WTC11 (cell line): ENCODE measurements around the gene MAN2B1. TPM values are rescaled to one million over a fixed set of nuclear protein-coding genes. Genes with fewer than 3 reads are reported as not detected.

ENCODE experiments used
- ATAC-seq: fragments of 200-7000 bp; cut with Tn5 transposase; 2 replicates; pipeline ENCODE4 v1.10.0; 2021; ENCODE audit warnings: mild to moderate bottlenecking, moderate library complexity
- CTCF ChIA-PET: fragments of 300-600 bp; sonication (Branson Sonifier 250); formaldehyde crosslinking; loops from one replicate; lab custom pipeline; 2021; ENCODE audit warnings: antibody characterized with exemption; lab: Charles Lee
- POLR2A ChIA-PET: fragments of 350-600 bp; sonication (Branson Sonifier 250); formaldehyde crosslinking; loops from one replicate; lab custom pipeline; 2021; ENCODE audit warnings: antibody characterized with exemption; lab: Charles Lee
- DNase-seq: peaks from one replicate; pipeline ENCODE4 v3.0.0; 2021; ENCODE audit warnings: low spot score
- H3K27ac Mint-ChIP-seq: 2 replicates; pipeline ENCODE4 v1.8.0; 2021; ENCODE audit warnings: mixed read lengths
- H3K27me3 Mint-ChIP-seq: 2 replicates; pipeline ENCODE4 v1.8.0; 2021; ENCODE audit warnings: low read depth, mild to moderate bottlenecking, moderate library complexity, mixed read lengths
- H3K36me3 Mint-ChIP-seq: 2 replicates; pipeline ENCODE4 v1.8.0; 2021; ENCODE audit warnings: mixed read lengths
- H3K4me1 Mint-ChIP-seq: 2 replicates; pipeline ENCODE4 v1.8.0; 2022; ENCODE audit warnings: mixed read lengths
- H3K4me3 Mint-ChIP-seq: 2 replicates; pipeline ENCODE4 v1.8.0; 2021; ENCODE audit warnings: mild to moderate bottlenecking, moderate library complexity, mixed read lengths
- H3K9me3 Mint-ChIP-seq: 2 replicates; pipeline ENCODE4 v1.8.0; 2021; ENCODE audit warnings: mixed read lengths
- CREM ChIP-seq: sonication (generic); formaldehyde crosslinking; IDR thresholded peaks from 2 replicates; pipeline ENCODE4 v1.8.1; 2022; ENCODE audit warnings: mild to moderate bottlenecking, missing genetic modification reagents, moderate library complexity
- E2F4 ChIP-seq: sonication (generic); formaldehyde crosslinking; IDR thresholded peaks from 2 replicates; pipeline ENCODE4 v1.8.1; 2022; ENCODE audit warnings: low read depth, mild to moderate bottlenecking, moderate library complexity, missing genetic modification reagents, borderline replicate concordance
- ELF4 ChIP-seq: sonication (generic); formaldehyde crosslinking; IDR thresholded peaks from 2 replicates; pipeline ENCODE4 v1.8.1; 2022; ENCODE audit warnings: low read depth, mild to moderate bottlenecking, moderate library complexity, missing genetic modification reagents
- EMX1 ChIP-seq: fragments of 250-450 bp; sonication (Bioruptor Pico); IDR thresholded peaks from 2 replicates; pipeline ENCODE4 v1.8.0; 2021; ENCODE audit warnings: mild to moderate bottlenecking
- FOXJ3 ChIP-seq: sonication (generic); formaldehyde crosslinking; IDR thresholded peaks from 2 replicates; pipeline ENCODE4 v1.9.0; 2021; ENCODE audit warnings: missing genetic modification reagents, mild to moderate bottlenecking, borderline replicate concordance
- FOXP1 ChIP-seq: sonication (generic); formaldehyde crosslinking; IDR thresholded peaks from 2 replicates; pipeline ENCODE4 v1.8.0; 2022; ENCODE audit warnings: missing genetic modification reagents, mild to moderate bottlenecking, moderate library complexity, borderline replicate concordance
- GRHL2 ChIP-seq: fragments of 250-450 bp; sonication (Bioruptor Pico); IDR thresholded peaks from 2 replicates; pipeline ENCODE4 v1.8.0; 2022; ENCODE audit warnings: mild to moderate bottlenecking, moderate library complexity; ENCODE audit not compliant: insufficient replicate concordance, severe bottlenecking
- JAZF1 ChIP-seq: fragments of 250-450 bp; sonication (Bioruptor Pico); IDR thresholded peaks from 2 replicates; pipeline ENCODE4 v1.9.0; 2021; ENCODE audit warnings: moderate library complexity, mild to moderate bottlenecking, inconsistent platforms
- MLX ChIP-seq: sonication (generic); formaldehyde crosslinking; IDR thresholded peaks from 2 replicates; pipeline ENCODE4 v1.8.1; 2023; ENCODE audit warnings: mild to moderate bottlenecking, missing genetic modification reagents, moderate library complexity
- NR3C1 ChIP-seq: sonication (generic); formaldehyde crosslinking; conservative IDR thresholded peaks from 2 replicates; pipeline ENCODE4 v1.8.1; 2023; ENCODE audit warnings: low read depth, mild to moderate bottlenecking, missing genetic modification reagents
- PRRX2 ChIP-seq: fragments of 250-450 bp; sonication (Bioruptor Pico); IDR thresholded peaks from 2 replicates; pipeline ENCODE4 v1.8.0; 2021; ENCODE audit warnings: mild to moderate bottlenecking
- SOX15 ChIP-seq: fragments of 250-450 bp; sonication (Bioruptor Pico); IDR thresholded peaks from 2 replicates; pipeline ENCODE4 v1.9.0; 2021; ENCODE audit warnings: mild to moderate bottlenecking
- TCF7 ChIP-seq: sonication (generic); formaldehyde crosslinking; IDR thresholded peaks from 2 replicates; pipeline ENCODE4 v1.8.0; 2022; ENCODE audit warnings: mild to moderate bottlenecking, low read depth, missing genetic modification reagents, moderate library complexity
- TEAD4 ChIP-seq: sonication (generic); formaldehyde crosslinking; IDR thresholded peaks from 2 replicates; pipeline ENCODE4 v1.8.0; 2022; ENCODE audit warnings: mild to moderate bottlenecking, missing genetic modification reagents
- TP53 ChIP-seq: sonication (generic); formaldehyde crosslinking; IDR thresholded peaks from 2 replicates; pipeline ENCODE4 v1.8.1; 2023; ENCODE audit warnings: mild to moderate bottlenecking, missing genetic modification reagents
- USF2 ChIP-seq: sonication (generic); formaldehyde crosslinking; IDR thresholded peaks from 2 replicates; pipeline ENCODE4 v1.8.1; 2023; ENCODE audit warnings: mild to moderate bottlenecking, missing genetic modification reagents, moderate library complexity
- ZBTB21 ChIP-seq: sonication (generic); formaldehyde crosslinking; IDR thresholded peaks from 2 replicates; pipeline ENCODE4 v1.8.1; 2023; ENCODE audit warnings: mild to moderate bottlenecking, missing genetic modification reagents, borderline replicate concordance
- ZNF219 ChIP-seq: sonication (generic); formaldehyde crosslinking; IDR thresholded peaks from 2 replicates; pipeline ENCODE4 v1.8.0; 2023; ENCODE audit warnings: missing genetic modification reagents, mild to moderate bottlenecking, borderline replicate concordance
- ZNF671 ChIP-seq: fragments of 250-450 bp; sonication (Bioruptor Pico); IDR thresholded peaks from 2 replicates; pipeline ENCODE4 v1.8.0; 2021; ENCODE audit warnings: mild to moderate bottlenecking
- total RNA-seq: library from RNA; stranded (reverse); gene quantifications from 3 replicates; pipeline ENCODE4 v1.2.3, GENCODE V29; 2021
- TF ChIP-seq, protein P1 (sequence below): sonication (generic); formaldehyde crosslinking; IDR thresholded peaks from 2 replicates; pipeline ENCODE4 v1.8.0; 2023; ENCODE audit warnings: missing genetic modification reagents
- TF ChIP-seq, protein P2 (sequence below): fragments of 200-600 bp; IDR thresholded peaks from 2 replicates; pipeline ENCODE4 v1.8.0; 2022; ENCODE audit warnings: antibody characterized with exemption
- TF ChIP-seq, protein P3 (sequence below): fragments of 250-450 bp; sonication (Bioruptor Pico); IDR thresholded peaks from 2 replicates; pipeline ENCODE4 v1.9.0; 2021; ENCODE audit warnings: mild to moderate bottlenecking
- TF ChIP-seq, protein P4 (sequence below): fragments of 250-450 bp; sonication (Bioruptor Pico); IDR thresholded peaks from 2 replicates; pipeline ENCODE4 v1.9.0; 2021; ENCODE audit warnings: mild to moderate bottlenecking
- TF ChIP-seq, protein P5 (sequence below): sonication (generic); formaldehyde crosslinking; IDR thresholded peaks from 2 replicates; pipeline ENCODE4 v1.8.0; 2022; ENCODE audit warnings: mild to moderate bottlenecking, missing genetic modification reagents
- TF ChIP-seq, protein P6 (sequence below): sonication (generic); formaldehyde crosslinking; IDR thresholded peaks from 2 replicates; pipeline ENCODE4 v1.8.0; 2022; ENCODE audit warnings: mild to moderate bottlenecking, missing genetic modification reagents

MAN2B1 gene
- total RNA-seq, 1 experiment from 2014 or later = 73.4 TPM

DNA sequence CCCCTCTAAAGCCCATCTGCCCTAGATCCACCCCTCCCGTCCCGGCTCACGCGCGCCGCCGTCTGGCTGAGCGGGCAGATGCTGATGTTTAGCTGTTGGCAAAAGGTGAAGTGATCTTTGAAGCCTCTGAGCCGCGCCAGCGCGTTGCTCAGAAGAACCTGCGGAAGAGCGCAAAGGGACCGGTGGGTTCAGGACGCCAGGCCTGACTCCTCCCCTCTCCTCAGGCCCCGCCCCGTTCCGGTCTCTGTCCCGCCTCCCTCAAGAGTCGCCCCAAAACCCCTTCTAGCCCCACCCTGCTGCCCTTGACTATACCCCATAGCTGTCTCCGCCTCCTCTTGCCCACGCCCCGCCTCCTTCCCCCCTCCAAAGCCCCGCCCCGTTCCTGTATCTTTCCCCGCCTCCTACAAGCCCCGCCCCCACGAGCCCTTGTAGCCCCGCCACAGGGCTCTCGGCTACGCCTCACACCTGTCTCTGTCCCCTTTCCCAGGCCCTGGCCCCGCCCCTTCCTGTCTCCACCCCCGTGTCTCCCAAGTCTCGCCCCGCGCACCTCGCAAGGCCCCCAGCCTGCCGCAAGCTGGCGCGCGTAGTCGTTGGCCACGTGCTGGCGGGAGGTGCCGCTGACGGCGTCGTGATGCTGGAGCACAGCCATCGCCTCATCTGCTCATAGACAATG is 9.5 kb downstream of the MAN2B1 start:
- Mint-ChIP-seq H3K4me3 (peak overlapping the region; percentile 56), H3K27ac (peak overlapping the region; percentile 86), H3K9me3 (no peaks in the 10 kb centered on the region), H3K4me1 (peaks cover 6% of the 10 kb centered on the region), H3K27me3 (no peaks in the 10 kb centered on the region), H3K36me3 (peaks cover 37% of the 10 kb centered on the region)
- ChIA-PET POLR2A (interaction anchor here (0.6 to 1.1 kb wide), 4 partner anchors 14 to 277 kb away, joined by 3 to 4 read pairs (median 3); no protein-coding TSS in a partner anchor), CTCF (interaction anchor here (0.6 to 3.4 kb wide), 25 partner anchors 10 to 292 kb away, joined by 3 to 38 read pairs (median 4); partner anchors contain the start of genes DHPS, MAN2B1, WDR83 and ZNF442)
- ATAC-seq = peak; percentile 98
- peak; percentile 98 for DNase-seq
- TF ChIP-seq FOXJ3 (no peak), CREM (CRISPR knock-in tag) (no peak), EMX1 (CRISPR knock-in tag) (no peak), ZNF671 (no peak), MLX (CRISPR knock-in tag) (no peak), GRHL2 (no peak), FOXP1 (CRISPR knock-in tag) (0 out of 2 replicates have a peak, but pooled peaks have one; percentile 43), TEAD4 (CRISPR knock-in tag) (no peak), SOX15 (no peak), E2F4 (no peak), USF2 (CRISPR knock-in tag) (peak; percentile 47; the same call in 1 of the 2 replicates), JAZF1 (CRISPR knock-in tag) (no peak), ELF4 (CRISPR knock-in tag) (no peak), PRRX2 (CRISPR knock-in tag) (no peak), TCF7 (CRISPR knock-in tag) (no peak), ZBTB21 (CRISPR knock-in tag) (0 out of 2 replicates have a peak, but pooled peaks have one; percentile 33), ZNF219 (CRISPR knock-in tag) (no peak), NR3C1 (0 out of 2 replicates have a peak, but pooled peaks have one; percentile 31), TP53 (CRISPR knock-in tag) (0 out of 2 replicates have a peak, but pooled peaks have one; percentile 54)
- TF ChIP-seq, protein P1, sequence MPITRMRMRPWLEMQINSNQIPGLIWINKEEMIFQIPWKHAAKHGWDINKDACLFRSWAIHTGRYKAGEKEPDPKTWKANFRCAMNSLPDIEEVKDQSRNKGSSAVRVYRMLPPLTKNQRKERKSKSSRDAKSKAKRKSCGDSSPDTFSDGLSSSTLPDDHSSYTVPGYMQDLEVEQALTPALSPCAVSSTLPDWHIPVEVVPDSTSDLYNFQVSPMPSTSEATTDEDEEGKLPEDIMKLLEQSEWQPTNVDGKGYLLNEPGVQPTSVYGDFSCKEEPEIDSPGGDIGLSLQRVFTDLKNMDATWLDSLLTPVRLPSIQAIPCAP (CRISPR knock-in tag) = peak; percentile 60; the same call in 1 of the 2 replicates
- TF ChIP-seq, protein P2, sequence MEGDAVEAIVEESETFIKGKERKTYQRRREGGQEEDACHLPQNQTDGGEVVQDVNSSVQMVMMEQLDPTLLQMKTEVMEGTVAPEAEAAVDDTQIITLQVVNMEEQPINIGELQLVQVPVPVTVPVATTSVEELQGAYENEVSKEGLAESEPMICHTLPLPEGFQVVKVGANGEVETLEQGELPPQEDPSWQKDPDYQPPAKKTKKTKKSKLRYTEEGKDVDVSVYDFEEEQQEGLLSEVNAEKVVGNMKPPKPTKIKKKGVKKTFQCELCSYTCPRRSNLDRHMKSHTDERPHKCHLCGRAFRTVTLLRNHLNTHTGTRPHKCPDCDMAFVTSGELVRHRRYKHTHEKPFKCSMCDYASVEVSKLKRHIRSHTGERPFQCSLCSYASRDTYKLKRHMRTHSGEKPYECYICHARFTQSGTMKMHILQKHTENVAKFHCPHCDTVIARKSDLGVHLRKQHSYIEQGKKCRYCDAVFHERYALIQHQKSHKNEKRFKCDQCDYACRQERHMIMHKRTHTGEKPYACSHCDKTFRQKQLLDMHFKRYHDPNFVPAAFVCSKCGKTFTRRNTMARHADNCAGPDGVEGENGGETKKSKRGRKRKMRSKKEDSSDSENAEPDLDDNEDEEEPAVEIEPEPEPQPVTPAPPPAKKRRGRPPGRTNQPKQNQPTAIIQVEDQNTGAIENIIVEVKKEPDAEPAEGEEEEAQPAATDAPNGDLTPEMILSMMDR = peak; percentile 18; the same call in 1 of the 2 replicates
- TF ChIP-seq, protein P3, sequence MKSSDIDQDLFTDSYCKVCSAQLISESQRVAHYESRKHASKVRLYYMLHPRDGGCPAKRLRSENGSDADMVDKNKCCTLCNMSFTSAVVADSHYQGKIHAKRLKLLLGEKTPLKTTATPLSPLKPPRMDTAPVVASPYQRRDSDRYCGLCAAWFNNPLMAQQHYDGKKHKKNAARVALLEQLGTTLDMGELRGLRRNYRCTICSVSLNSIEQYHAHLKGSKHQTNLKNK (CRISPR knock-in tag) = no peak
- TF ChIP-seq, protein P4, sequence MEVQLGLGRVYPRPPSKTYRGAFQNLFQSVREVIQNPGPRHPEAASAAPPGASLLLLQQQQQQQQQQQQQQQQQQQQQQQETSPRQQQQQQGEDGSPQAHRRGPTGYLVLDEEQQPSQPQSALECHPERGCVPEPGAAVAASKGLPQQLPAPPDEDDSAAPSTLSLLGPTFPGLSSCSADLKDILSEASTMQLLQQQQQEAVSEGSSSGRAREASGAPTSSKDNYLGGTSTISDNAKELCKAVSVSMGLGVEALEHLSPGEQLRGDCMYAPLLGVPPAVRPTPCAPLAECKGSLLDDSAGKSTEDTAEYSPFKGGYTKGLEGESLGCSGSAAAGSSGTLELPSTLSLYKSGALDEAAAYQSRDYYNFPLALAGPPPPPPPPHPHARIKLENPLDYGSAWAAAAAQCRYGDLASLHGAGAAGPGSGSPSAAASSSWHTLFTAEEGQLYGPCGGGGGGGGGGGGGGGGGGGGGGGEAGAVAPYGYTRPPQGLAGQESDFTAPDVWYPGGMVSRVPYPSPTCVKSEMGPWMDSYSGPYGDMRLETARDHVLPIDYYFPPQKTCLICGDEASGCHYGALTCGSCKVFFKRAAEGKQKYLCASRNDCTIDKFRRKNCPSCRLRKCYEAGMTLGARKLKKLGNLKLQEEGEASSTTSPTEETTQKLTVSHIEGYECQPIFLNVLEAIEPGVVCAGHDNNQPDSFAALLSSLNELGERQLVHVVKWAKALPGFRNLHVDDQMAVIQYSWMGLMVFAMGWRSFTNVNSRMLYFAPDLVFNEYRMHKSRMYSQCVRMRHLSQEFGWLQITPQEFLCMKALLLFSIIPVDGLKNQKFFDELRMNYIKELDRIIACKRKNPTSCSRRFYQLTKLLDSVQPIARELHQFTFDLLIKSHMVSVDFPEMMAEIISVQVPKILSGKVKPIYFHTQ (CRISPR knock-in tag) = no peak
- TF ChIP-seq, protein P5, sequence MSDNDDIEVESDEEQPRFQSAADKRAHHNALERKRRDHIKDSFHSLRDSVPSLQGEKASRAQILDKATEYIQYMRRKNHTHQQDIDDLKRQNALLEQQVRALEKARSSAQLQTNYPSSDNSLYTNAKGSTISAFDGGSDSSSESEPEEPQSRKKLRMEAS (CRISPR knock-in tag) = peak; percentile 98
- TF ChIP-seq, protein P6, sequence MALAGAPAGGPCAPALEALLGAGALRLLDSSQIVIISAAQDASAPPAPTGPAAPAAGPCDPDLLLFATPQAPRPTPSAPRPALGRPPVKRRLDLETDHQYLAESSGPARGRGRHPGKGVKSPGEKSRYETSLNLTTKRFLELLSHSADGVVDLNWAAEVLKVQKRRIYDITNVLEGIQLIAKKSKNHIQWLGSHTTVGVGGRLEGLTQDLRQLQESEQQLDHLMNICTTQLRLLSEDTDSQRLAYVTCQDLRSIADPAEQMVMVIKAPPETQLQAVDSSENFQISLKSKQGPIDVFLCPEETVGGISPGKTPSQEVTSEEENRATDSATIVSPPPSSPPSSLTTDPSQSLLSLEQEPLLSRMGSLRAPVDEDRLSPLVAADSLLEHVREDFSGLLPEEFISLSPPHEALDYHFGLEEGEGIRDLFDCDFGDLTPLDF = peak; percentile 72; the same call in 1 of the 2 replicates
